ENCODE data around the gene D2HGDH.
"Not testable (repeated sequence)": the region's sequence is repeated elsewhere in the genome, so short reads cannot be mapped to it uniquely, and the experiment has no call there.

D2HGDH gene

GRCh38 chr2:241748468-241749256, 14.2 kb downstream of the D2HGDH start:
- DNase-seq (ENCODE audit: low read depth in 2 of 2): no peak

GRCh38 chr2:241750076-241750840, 15.8 kb downstream of the D2HGDH start:
- DNase-seq (ENCODE audit: low read depth in 2 of 2): no peak

GRCh38 chr2:241751152-241751551, 16.7 kb downstream of the D2HGDH start:
- no peak for DNase-seq (ENCODE audit: low read depth in 2 of 2)

GRCh38 chr2:241751776-241752175, 17.3 kb downstream of the D2HGDH start:
- no peak for DNase-seq (ENCODE audit: low read depth in 2 of 2)

GRCh38 chr2:241752253-241752652, 17.8 kb downstream of the D2HGDH start:
- no peak for DNase-seq (ENCODE audit: low read depth in 2 of 2)

- DNase-seq (ENCODE audit: low read depth in 2 of 2): no peak
Observed at GRCh38 chr2:241752689-241753276, 18.4 kb downstream of the D2HGDH start.

- no peak for DNase-seq (ENCODE audit: low read depth in 2 of 2)
Observed at GRCh38 chr2:241753493-241753892, 19.1 kb downstream of the D2HGDH start.

- no peak for DNase-seq (ENCODE audit: low read depth in 2 of 2)
Observed at GRCh38 chr2:241754042-241754441, 19.6 kb downstream of the D2HGDH start.

- DNase-seq (ENCODE audit: low read depth in 2 of 2): no peak
Observed at GRCh38 chr2:241755166-241755565, 20.7 kb downstream of the D2HGDH start.

GRCh38 chr2:241755777-241756176, 21.3 kb downstream of the D2HGDH start:
- DNase-seq (ENCODE audit: low read depth in 2 of 2): no peak

GRCh38 chr2:241759067-241759807, 24.8 kb downstream of the D2HGDH start:
- no peak for DNase-seq (ENCODE audit: low read depth in 2 of 2)

GRCh38 chr2:241759893-241760292, 25.5 kb downstream of the D2HGDH start:
- DNase-seq (ENCODE audit: low read depth in 2 of 2): not testable (repeated sequence)

GRCh38 chr2:241760301-241760771, 25.9 kb downstream of the D2HGDH start:
- DNase-seq (ENCODE audit: low read depth in 2 of 2): no peak

- DNase-seq (ENCODE audit: low read depth in 2 of 2): no peak
Observed at GRCh38 chr2:241762321-241762932, 28.0 kb downstream of the D2HGDH start.

- no peak for DNase-seq (ENCODE audit: low read depth in 2 of 2)
Observed at GRCh38 chr2:241762933-241763369, 28.5 kb downstream of the D2HGDH start.

- no peak for DNase-seq (ENCODE audit: low read depth in 2 of 2)
Observed at GRCh38 chr2:241763551-241764274, 29.3 kb downstream of the D2HGDH start.

GRCh38 chr2:241764275-241765241, 30.1 kb downstream of the D2HGDH start:
- no peak for DNase-seq (ENCODE audit: low read depth in 2 of 2)

- DNase-seq (ENCODE audit: low read depth in 2 of 2): no peak
Observed at GRCh38 chr2:241767464-241768250, 33.2 kb downstream of the D2HGDH start.

- no peak for DNase-seq (ENCODE audit: low read depth in 2 of 2)
Observed at GRCh38 chr2:241768251-241768711, 33.9 kb downstream of the D2HGDH start.
